Measurements from ENCODE around the gene ACAN.

ACAN gene

DNA sequence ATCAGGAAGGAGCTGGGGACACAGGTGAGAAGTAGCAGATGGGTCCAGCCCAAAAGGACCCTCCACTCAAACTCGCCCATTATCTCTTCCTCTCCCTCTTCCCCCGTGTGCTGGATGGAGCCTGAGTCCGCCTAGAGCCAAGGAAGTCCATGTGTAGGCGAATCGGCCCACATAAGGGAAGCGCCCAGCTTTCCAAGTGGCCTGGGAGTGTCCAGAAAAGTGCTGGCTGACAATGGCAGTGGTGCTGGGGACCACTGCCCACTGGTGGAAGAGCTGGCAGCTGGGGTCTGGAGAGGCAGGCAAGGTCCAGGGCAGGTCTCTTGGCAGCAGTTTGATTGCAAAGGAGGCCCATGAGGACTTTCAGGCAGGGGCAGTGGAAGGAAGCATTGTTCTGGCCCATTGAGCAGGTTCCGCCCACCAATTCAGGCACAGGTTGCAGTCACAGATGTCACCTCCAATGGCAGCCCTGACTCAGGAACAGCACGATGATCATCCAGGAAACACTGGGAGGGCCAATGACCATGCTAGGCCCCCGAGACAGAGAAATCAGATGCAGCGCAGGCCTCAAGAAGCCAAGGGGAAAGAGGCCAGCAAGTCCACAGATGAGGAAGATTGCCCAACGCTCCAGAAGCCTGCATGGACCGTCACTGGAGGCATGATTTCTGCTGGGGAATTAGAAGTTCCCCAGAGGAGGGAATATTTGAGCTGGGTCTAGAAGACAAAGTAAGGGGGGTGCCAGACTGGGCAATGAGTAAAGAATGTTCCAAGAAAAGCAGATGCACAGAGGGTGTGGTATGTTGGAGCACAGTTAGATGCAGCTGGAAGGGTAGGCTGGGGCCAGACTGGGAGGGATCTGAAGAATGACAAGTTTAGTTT is 107.0 kb downstream of the ACAN start:
- DNase-seq (ENCODE audit: low read depth) = no peak
- H3K4me3 ChIP-seq (ENCODE audit: low read depth, low read length) = no peak overlapping the region
- TF ChIP-seq, protein P1, sequence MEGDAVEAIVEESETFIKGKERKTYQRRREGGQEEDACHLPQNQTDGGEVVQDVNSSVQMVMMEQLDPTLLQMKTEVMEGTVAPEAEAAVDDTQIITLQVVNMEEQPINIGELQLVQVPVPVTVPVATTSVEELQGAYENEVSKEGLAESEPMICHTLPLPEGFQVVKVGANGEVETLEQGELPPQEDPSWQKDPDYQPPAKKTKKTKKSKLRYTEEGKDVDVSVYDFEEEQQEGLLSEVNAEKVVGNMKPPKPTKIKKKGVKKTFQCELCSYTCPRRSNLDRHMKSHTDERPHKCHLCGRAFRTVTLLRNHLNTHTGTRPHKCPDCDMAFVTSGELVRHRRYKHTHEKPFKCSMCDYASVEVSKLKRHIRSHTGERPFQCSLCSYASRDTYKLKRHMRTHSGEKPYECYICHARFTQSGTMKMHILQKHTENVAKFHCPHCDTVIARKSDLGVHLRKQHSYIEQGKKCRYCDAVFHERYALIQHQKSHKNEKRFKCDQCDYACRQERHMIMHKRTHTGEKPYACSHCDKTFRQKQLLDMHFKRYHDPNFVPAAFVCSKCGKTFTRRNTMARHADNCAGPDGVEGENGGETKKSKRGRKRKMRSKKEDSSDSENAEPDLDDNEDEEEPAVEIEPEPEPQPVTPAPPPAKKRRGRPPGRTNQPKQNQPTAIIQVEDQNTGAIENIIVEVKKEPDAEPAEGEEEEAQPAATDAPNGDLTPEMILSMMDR (IDR thresholded peaks at IDR 0.05; ENCODE audit: low read depth, low read length) = no peak
- TF ChIP-seq POLR2A (IDR thresholded peaks at IDR 0.05; ENCODE audit: extremely low read depth, insufficient read length) = no peak

DNA sequence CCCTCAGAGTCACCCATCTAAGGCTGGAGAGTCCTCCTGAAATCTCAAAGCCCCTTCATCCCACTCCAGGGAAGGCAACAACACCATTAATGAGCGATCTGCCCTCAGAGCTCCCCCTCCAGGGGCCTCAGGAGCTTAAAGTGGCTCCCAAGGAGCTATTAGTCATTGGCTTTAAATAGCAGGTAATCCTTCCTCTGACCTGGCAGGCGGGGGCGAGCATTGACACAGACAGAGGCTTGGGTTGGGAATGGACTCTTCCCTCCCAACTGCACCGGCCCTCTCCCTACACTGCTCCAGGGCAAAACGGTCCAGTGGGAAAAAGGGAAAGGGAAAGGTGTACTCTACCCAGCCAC is 108.5 kb downstream of the ACAN start:
- H3K4me3 ChIP-seq (ENCODE audit: low read depth, low read length) = no peak overlapping the region
- no peak for DNase-seq (ENCODE audit: low read depth)
- TF ChIP-seq, protein P2, sequence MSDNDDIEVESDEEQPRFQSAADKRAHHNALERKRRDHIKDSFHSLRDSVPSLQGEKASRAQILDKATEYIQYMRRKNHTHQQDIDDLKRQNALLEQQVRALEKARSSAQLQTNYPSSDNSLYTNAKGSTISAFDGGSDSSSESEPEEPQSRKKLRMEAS (IDR thresholded peaks at IDR 0.05; ENCODE audit: low read depth, low read length) = no peak
- TF ChIP-seq, protein P1 (IDR thresholded peaks at IDR 0.05; ENCODE audit: low read depth, low read length) = no peak
- TF ChIP-seq POLR2A (IDR thresholded peaks at IDR 0.05; ENCODE audit: extremely low read depth, insufficient read length) (no peak), MYC (IDR thresholded peaks at IDR 0.05; ENCODE audit: low read depth, low read length) (no peak)

DNA sequence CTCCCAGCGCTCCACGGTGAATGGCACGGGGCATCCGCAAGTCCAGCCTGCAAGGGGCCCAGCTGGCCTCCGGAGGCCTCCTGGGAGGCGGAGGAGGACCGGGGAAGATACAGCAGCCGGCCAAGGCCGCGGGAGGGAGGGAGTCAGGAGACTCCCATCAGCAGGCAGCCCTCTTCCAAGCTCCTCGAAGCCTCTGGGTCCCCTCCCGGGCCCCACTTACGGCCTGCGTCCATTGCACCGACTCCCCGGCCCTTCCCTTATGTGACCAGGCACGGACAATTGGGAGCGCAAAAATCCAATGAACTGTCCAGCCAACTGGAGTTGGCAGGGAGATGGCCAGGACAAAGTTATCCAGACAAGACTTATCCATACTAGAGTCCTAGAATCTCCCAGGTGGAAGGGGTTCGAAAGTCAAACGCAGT is 109.3 kb downstream of the ACAN start:
- H3K4me3 ChIP-seq (ENCODE audit: low read depth, low read length) = peak overlapping the region; percentile 38
- DNase-seq (ENCODE audit: low read depth) = no peak
- TF ChIP-seq, protein P2 (IDR thresholded peaks at IDR 0.05; ENCODE audit: low read depth, low read length) = no peak
- TF ChIP-seq, protein P1 (IDR thresholded peaks at IDR 0.05; ENCODE audit: low read depth, low read length) = no peak
- TF ChIP-seq POLR2A (IDR thresholded peaks at IDR 0.05; ENCODE audit: extremely low read depth, insufficient read length) (no peak), MYC (IDR thresholded peaks at IDR 0.05; ENCODE audit: low read depth, low read length) (no peak)

DNA sequence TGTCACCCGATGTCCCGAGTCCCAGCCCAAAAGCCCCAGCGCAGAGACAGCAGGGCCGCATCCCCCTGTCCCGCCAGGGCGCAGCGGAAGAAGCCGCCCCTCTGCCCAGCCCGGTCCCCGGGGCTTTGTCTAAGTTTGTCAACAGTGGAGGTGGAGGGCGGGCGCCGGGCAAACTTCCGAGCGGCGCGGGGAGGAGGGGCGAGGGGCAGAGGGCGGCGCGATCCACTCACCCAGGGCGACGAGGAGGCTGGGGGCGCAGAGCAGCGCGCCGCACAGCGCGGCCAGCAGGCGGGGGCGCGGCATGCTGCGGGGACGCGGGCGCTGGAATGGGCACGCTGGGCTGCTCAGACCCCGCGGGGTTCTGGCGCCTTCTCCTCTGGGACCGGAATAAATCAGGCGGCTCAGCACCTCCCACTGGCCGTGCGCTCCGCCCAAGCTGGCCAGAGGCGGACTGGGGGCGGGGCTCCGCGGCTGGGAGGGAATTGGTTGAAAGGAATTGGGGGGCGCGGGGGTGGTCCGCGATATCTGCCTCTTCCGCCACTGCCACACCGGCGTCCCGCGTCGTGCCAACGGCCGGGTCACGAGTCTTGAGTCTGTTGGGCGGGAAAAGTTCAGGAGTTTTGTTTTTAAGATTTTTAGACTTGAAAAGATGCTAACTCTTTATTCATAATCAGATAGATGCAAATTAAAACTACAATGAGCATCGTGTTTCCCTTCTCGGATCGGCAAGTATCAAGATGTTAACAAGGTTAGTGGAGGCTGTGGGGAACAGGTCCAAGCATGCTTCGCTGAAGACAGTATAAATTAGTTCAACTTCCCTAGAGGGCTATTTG is 110.0 kb downstream of the ACAN start, which contains the start of gene MFGE8:
MFGE8 (minus strand) TSS at position 363 of the 833 bp plus-strand sequence; CDS start at position 303, 60 bp downstream.
- TF ChIP-seq, protein P2 (IDR thresholded peaks at IDR 0.05; ENCODE audit: low read depth, low read length) = 0 out of 2 replicates have a peak, but pooled peaks have one; percentile 15
- TF ChIP-seq, protein P1 (IDR thresholded peaks at IDR 0.05; ENCODE audit: low read depth, low read length) = no peak
- TF ChIP-seq POLR2A (IDR thresholded peaks at IDR 0.05; ENCODE audit: extremely low read depth, insufficient read length) (no peak), MYC (IDR thresholded peaks at IDR 0.05; ENCODE audit: low read depth, low read length) (no peak)
- DNase-seq (ENCODE audit: low read depth) = peak; percentile 71
- H3K4me3 ChIP-seq (ENCODE audit: low read depth, low read length) = peak within 1 kb of the TSS; percentile 50

DNA sequence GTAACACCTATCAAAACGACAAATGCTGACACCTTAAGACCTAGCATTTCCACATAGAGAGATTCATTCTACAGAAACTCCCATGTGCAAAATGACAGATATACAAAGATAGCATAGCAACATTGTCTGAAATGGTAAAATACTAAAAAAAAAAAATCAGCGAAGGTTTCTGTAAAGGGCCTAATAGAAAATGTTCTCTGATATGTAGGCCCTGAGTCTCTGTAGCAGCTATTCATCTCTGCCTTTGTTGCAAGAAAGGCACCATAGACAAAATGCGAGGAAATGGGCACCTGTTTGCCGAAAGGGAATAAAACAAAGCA is 110.6 kb downstream of the ACAN start:
- peak overlapping the region; percentile 50 for H3K4me3 ChIP-seq (ENCODE audit: low read depth, low read length)
- TF ChIP-seq MYC (IDR thresholded peaks at IDR 0.05; ENCODE audit: low read depth, low read length) = no peak
- TF ChIP-seq, protein P1 (IDR thresholded peaks at IDR 0.05; ENCODE audit: low read depth, low read length) = no peak
- TF ChIP-seq, protein P2 (IDR thresholded peaks at IDR 0.05; ENCODE audit: low read depth, low read length) = no peak
- TF ChIP-seq POLR2A (IDR thresholded peaks at IDR 0.05; ENCODE audit: extremely low read depth, insufficient read length) = no peak
- no peak for DNase-seq (ENCODE audit: low read depth)
